OCI-LY7 (cell line): ENCODE results near the gene SYVN1. TPM values are rescaled to one million over a fixed set of nuclear protein-coding genes. Genes with fewer than 3 reads are reported as not detected.

ENCODE experiments used
- BruUV-seq: library from RNA; stranded (reverse); fragments of 400-500 nt; replicated peaks from 2 replicates; lab custom pipeline; 2021; lab: Mats Ljungman, UMichigan
- CTCF ChIA-PET: fragments of 300-600 bp; sonication (Branson Sonifier 250); formaldehyde crosslinking; loops from one replicate; lab custom pipeline; 2022; ENCODE audit warnings: antibody characterized with exemption; ENCODE audit not compliant: unreplicated experiment; lab: Charles Lee
- POLR2A ChIA-PET: fragments of 300-600 bp; sonication (Branson Sonifier 250); formaldehyde crosslinking; loops from one replicate; lab custom pipeline; 2022; ENCODE audit warnings: antibody characterized with exemption; lab: Charles Lee
- DNase-seq: peaks from one replicate; pipeline ENCODE4 v3.0.0-alpha.2; 2015; ENCODE audit warnings: low spot score
- H2AFZ ChIP-seq: fragments of 200-600 bp; sonication (generic), shearing (Covaris generic); 2 replicates; pipeline ENCODE4 v1.6.1; 2014; ENCODE audit warnings: mild to moderate bottlenecking, antibody characterized with exemption, low read length, moderate library complexity
- H3K27ac ChIP-seq: fragments of 200-600 bp; sonication (generic); 2 replicates; pipeline ENCODE4 v1.5.1; 2014; ENCODE audit warnings: mixed run types, low read depth, mild to moderate bottlenecking, moderate library complexity, low read length, inconsistent platforms; ENCODE audit not compliant: poor library complexity, severe bottlenecking
- H3K36me3 ChIP-seq: fragments of 200-600 bp; sonication (generic); 2 replicates; pipeline ENCODE4 v1.6.1; 2014; ENCODE audit warnings: mild to moderate bottlenecking, antibody characterized with exemption, low read length, moderate library complexity, mixed read lengths; ENCODE audit not compliant: insufficient read depth
- H3K4me1 ChIP-seq: fragments of 200-600 bp; sonication (generic); 2 replicates; pipeline ENCODE4 v1.5.1; 2014; ENCODE audit warnings: mild to moderate bottlenecking, low read length; ENCODE audit not compliant: insufficient read depth, poor library complexity, severe bottlenecking
- H3K4me2 ChIP-seq: fragments of 200-600 bp; sonication (generic); 2 replicates; pipeline ENCODE4 v1.6.1; 2014; ENCODE audit warnings: mild to moderate bottlenecking, low read length
- H3K4me3 ChIP-seq: fragments of 200-600 bp; sonication (generic); 2 replicates; pipeline ENCODE4 v1.5.1; 2014; ENCODE audit warnings: mild to moderate bottlenecking, low read depth, low read length; ENCODE audit not compliant: poor library complexity, severe bottlenecking
- H3K79me2 ChIP-seq: fragments of 200-600 bp; sonication (generic); 2 replicates; pipeline ENCODE4 v1.6.1; 2016; ENCODE audit warnings: low read depth, mild to moderate bottlenecking, low read length, moderate library complexity, mixed read lengths; ENCODE audit not compliant: insufficient read depth
- H3K9me2 ChIP-seq: fragments of 200-600 bp; sonication (generic); 2 replicates; pipeline ENCODE4 v1.6.1; 2016; ENCODE audit warnings: mild to moderate bottlenecking, low read length, mixed read lengths; ENCODE audit not compliant: insufficient read depth
- H3K9me3 ChIP-seq: fragments of 200-600 bp; sonication (generic); 2 replicates; pipeline ENCODE4 v1.6.1; 2014; ENCODE audit warnings: mild to moderate bottlenecking, mixed run types, low read length, mixed read lengths
- H4K20me1 ChIP-seq: fragments of 200-600 bp; sonication (generic); 2 replicates; pipeline ENCODE4 v1.6.1; 2014; ENCODE audit warnings: mild to moderate bottlenecking, antibody characterized with exemption, low read length, moderate library complexity, mixed read lengths; ENCODE audit not compliant: insufficient read depth
- EZH2phosphoT487 ChIP-seq: fragments of 200-600 bp; sonication (generic); IDR thresholded peaks from 2 replicates; pipeline ENCODE4 v1.6.1; 2018; ENCODE audit warnings: low read depth, borderline replicate concordance, mild to moderate bottlenecking, mixed run types, antibody characterized with exemption, low read length, moderate library complexity, mixed read lengths
- intact Hi-C: fragments of 100-400 bp; cut with micrococcal nuclease; formaldehyde crosslinking; loops from one replicate; pipeline ENCODE4 v1.10.0; 2022; ENCODE audit not compliant: unreplicated experiment
- total RNA-seq, 2 experiments: library from RNA; depleted of rRNA in 1 of 2; stranded (reverse); fragments of >200 nt in 1 of 2; shearing (Covaris generic) in 1 of 2; gene quantifications; 2 replicates each; pipeline ENCODE4 v1.2.3, GENCODE V29; 2014 to 2022
- TF ChIP-seq, protein P1 (sequence below): fragments of 200-600 bp; sonication (generic); conservative IDR thresholded peaks from 2 replicates; pipeline ENCODE4 v1.5.1; 2014; ENCODE audit warnings: mild to moderate bottlenecking, antibody characterized with exemption, low read length, moderate library complexity, mixed read lengths

Gene SYVN1
- total RNA-seq, 2 experiments from 2014 or later = 134 to 310 TPM

DNA sequence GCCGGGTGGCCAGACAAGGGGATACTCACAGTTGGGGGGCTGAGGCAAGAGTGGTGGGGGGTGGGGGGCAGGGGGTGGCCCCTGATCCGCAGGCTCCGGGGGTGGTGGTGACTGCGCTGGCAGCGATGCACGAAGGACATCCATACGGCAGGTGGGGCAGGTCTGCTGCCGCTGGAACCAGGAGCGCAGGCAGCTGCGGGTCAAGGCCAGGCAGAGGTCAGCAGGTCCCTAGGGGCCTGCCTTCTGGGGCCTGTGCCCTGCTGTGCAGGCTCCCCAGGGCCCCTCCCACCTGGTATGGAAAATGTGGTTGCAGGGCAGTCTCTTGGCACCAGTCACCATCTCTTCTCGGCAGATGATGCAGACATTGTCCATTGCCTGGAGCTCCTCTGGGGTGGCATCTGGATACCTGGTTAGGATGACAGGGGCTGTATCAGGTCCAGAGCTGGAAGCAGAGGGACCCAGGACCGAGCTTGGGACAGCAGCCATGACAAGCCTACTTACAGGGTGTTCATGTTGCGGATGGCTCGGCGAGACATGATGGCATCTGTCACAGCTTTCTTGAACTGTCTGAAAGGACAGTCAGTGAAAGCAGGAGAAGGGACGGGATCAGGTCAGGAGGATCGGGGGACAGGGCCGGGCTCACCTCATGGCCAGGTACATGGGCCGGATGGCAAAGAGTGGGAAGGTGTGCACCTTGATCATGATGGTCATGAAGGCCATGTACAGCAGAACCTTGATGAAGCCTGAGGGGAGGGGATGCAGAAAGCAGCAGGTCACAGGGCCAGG lies 3.5 kb downstream of the SYVN1 start:
- peaks cover 49% of the 10 kb centered on the region for H3K4me1 ChIP-seq
- POLR2A ChIA-PET = interaction anchor here (0.6 to 6.1 kb wide), 10 partner anchors 9 to 134 kb away, joined by 3 to 47 read pairs (median 5); partner anchors contain the start of genes CAPN1, FAU, MRPL49 and TM7SF2
- H3K9me3 ChIP-seq = no peaks in the 10 kb centered on the region
- intact Hi-C loops = loop anchor here (5.0 kb wide), 2 partner anchors 36 to 279 kb away; no protein-coding TSS in a partner anchor
- BruUV-seq = no TSS peak
- peaks cover 82% of the 10 kb centered on the region for H3K36me3 ChIP-seq
- TF ChIP-seq, protein P1, sequence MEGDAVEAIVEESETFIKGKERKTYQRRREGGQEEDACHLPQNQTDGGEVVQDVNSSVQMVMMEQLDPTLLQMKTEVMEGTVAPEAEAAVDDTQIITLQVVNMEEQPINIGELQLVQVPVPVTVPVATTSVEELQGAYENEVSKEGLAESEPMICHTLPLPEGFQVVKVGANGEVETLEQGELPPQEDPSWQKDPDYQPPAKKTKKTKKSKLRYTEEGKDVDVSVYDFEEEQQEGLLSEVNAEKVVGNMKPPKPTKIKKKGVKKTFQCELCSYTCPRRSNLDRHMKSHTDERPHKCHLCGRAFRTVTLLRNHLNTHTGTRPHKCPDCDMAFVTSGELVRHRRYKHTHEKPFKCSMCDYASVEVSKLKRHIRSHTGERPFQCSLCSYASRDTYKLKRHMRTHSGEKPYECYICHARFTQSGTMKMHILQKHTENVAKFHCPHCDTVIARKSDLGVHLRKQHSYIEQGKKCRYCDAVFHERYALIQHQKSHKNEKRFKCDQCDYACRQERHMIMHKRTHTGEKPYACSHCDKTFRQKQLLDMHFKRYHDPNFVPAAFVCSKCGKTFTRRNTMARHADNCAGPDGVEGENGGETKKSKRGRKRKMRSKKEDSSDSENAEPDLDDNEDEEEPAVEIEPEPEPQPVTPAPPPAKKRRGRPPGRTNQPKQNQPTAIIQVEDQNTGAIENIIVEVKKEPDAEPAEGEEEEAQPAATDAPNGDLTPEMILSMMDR = no peak
- no peak for TF ChIP-seq EZH2phosphoT487
- peaks cover 55% of the 10 kb centered on the region for H3K79me2 ChIP-seq
- H2AFZ ChIP-seq = no peak overlapping the region
- CTCF ChIA-PET = interaction anchor here (0.5 kb wide), 1 partner anchor 417 kb away, joined by 3 read pairs; no protein-coding TSS in a partner anchor
- H4K20me1 ChIP-seq = no peaks in the 10 kb centered on the region
- no peaks in the 10 kb centered on the region for H3K9me2 ChIP-seq
- H3K4me2 ChIP-seq = peak overlapping the region; percentile 99
- H3K27ac ChIP-seq = peak overlapping the region; percentile 98
- peak overlapping the region; percentile 98 for H3K4me3 ChIP-seq
- peak; percentile 73 for DNase-seq

DNA sequence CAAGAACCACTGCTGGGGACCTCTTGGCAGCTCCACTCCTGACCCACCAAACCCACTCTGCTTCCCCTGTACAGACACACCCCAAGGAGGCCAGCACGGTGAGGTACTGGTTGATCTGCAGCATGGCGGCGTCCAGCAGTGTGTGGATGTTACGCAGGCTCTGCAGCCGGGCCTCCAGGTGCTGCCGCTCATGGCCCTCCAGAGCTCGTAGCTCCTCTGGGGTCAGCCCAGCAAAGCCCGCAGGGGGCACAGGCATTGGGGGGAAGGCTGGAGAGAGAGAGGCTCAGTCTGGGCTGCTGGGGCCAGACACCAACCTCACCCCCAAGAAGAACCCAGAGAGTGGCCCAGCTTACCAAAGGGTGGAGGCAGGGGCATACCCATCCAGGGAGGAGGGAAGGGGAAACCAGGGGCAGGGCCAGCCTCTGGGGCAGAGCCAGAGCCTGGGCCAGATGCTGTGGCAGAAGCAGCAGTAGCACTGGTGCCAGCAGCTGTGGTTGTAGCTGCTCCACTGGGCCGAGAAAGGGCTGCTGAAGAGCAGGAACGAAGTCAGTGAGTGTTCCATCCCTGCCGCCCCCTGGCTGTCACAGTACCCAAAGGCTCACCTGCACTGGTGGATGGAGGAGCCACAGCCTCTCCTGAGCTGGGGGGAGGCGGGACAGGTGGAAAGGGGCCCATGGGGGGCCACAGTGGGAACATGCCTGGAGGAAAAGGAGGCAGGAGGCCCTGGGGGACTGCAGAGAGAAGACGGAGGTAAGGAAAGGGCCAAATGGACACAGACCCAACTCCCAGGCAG lies 4.5 kb downstream of the SYVN1 start:
- ChIA-PET POLR2A (interaction anchor here (0.6 to 1.7 kb wide), 2 partner anchors 13 to 135 kb away, joined by 3 to 4 read pairs; no protein-coding TSS in a partner anchor), CTCF (no interaction called here)
- intact Hi-C loops = loop anchor here (5.0 kb wide), 2 partner anchors 37 to 278 kb away; no protein-coding TSS in a partner anchor
- Histone ChIP-seq H3K4me1 (peaks cover 43% of the 10 kb centered on the region), H3K4me2 (peak overlapping the region; percentile 99), H3K36me3 (peaks cover 91% of the 10 kb centered on the region), H3K9me2 (no peaks in the 10 kb centered on the region), H3K27ac (peak overlapping the region; percentile 98), H3K9me3 (no peaks in the 10 kb centered on the region), H4K20me1 (no peaks in the 10 kb centered on the region), H3K79me2 (peaks cover 52% of the 10 kb centered on the region), H3K4me3 (peak overlapping the region; percentile 98), H2AFZ (no peak overlapping the region)
- BruUV-seq = no TSS peak
- no peak for TF ChIP-seq EZH2phosphoT487
- TF ChIP-seq, protein P1 = peak; percentile 72
- DNase-seq = peak; percentile 75
